Measurements from ENCODE around the gene PRKACA.
A peak's percentile ranks its signal among the peaks of the same experiment; 100 is the strongest.

- no peak for TF ChIP-seq REST (IDR thresholded peaks at IDR 0.05)
- TF ChIP-seq MAX (IDR thresholded peaks at IDR 0.05) = no peak
- peak; percentile 30 for TF ChIP-seq CTCF (IDR thresholded peaks at IDR 0.05)
- TF ChIP-seq RCOR1 (IDR thresholded peaks at IDR 0.05; ENCODE audit: low read depth, low read length) = no peak
- TF ChIP-seq CHD2 (IDR thresholded peaks at IDR 0.05; ENCODE audit: low read length, partially characterized antibody) = no peak
Observed at GRCh38 chr19:14048443-14049153, 69.0 kb downstream of the PRKACA start.

All from A549 (cell line).